Activated CD4-positive, alpha-beta T cell treated with anti-CD3 and anti-CD28 coated beads for 36 hours (primary cell): Measurements from ENCODE around the gene ADAM23. TPM values are rescaled to one million over a fixed set of nuclear protein-coding genes. Genes with fewer than 3 reads are reported as not detected.

Experiments used
- ATAC-seq: fragments of 200-7000 bp; cut with Tn5 transposase; one replicate; pipeline ENCODE4 v1.10.0; 2021; ENCODE audit warnings: mild to moderate bottlenecking, moderate library complexity
- CTCF ChIA-PET: fragments of 350-600 bp; sonication (Branson Sonifier 250); formaldehyde crosslinking; loops from one replicate; lab custom pipeline; 2021; ENCODE audit warnings: antibody characterized with exemption; lab: Charles Lee
- POLR2A ChIA-PET: fragments of 350-600 bp; sonication (Branson Sonifier 250); formaldehyde crosslinking; loops from one replicate; lab custom pipeline; 2021; ENCODE audit warnings: antibody characterized with exemption, inconsistent platforms; lab: Charles Lee
- DNase-seq: peaks from one replicate; pipeline ENCODE4 v3.0.0-alpha.2; 2020
- H3K27ac Mint-ChIP-seq: one replicate; pipeline ENCODE4 v1.8.0; 2021; ENCODE audit warnings: mixed read lengths
- H3K27me3 Mint-ChIP-seq: one replicate; pipeline ENCODE4 v1.8.0; 2021; ENCODE audit warnings: mixed read lengths
- H3K36me3 Mint-ChIP-seq: one replicate; pipeline ENCODE4 v1.8.0; 2021; ENCODE audit warnings: low read depth, mixed read lengths
- H3K4me1 Mint-ChIP-seq: one replicate; pipeline ENCODE4 v1.8.0; 2021; ENCODE audit warnings: mixed read lengths
- H3K4me3 Mint-ChIP-seq: one replicate; pipeline ENCODE4 v1.8.0; 2021; ENCODE audit warnings: mild to moderate bottlenecking, moderate library complexity, mixed read lengths
- H3K9me3 Mint-ChIP-seq: one replicate; pipeline ENCODE4 v1.8.0; 2021; ENCODE audit warnings: low read depth, mixed read lengths
- intact Hi-C, 2 experiments: fragments of 100-400 bp; cut with DNase I in 1 of 2; cut with micrococcal nuclease in 1 of 2; formaldehyde crosslinking; loops; one replicate each; pipeline versions ENCODE4 v1.14.2 to v1.15.1; 2022 to 2024; cut with DNase I, micrococcal nuclease
- total RNA-seq, 2 experiments: library from RNA; stranded (reverse); gene quantifications; one replicate each; pipeline ENCODE4 v1.2.3, GENCODE V29; 2021

Gene ADAM23
- total RNA-seq, 2 experiments from 2014 or later, result 1.1 to 1.3 TPM

DNA sequence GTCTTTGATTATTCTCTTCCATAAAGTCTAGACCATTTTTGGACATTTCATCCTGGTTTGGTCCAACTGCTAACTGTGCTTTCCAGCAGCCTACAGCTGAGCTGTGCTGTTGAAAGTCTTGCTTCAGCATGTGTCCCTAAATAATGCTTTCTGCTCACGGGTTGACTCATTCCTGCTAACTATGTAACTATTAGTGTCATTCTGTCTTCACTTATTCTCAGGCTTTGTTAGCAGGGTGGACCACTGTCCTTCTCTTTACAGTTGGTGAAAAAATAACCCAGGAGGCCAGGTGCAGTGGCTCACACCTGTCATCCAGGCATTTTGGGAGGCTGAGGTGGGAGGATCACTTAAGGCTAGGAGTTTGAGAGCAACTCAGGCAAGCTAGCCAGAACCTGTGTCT is 8.9 kb downstream of the ADAM23 start:
- Mint-ChIP-seq H3K27me3 (peaks cover 11% of the 10 kb centered on the region), H3K4me1 (no peaks in the 10 kb centered on the region), H3K36me3 (no peaks in the 10 kb centered on the region), H3K9me3 (no peaks in the 10 kb centered on the region), H3K4me3 (no peak overlapping the region), H3K27ac (no peak overlapping the region)
- CTCF ChIA-PET, result no interaction called here
- POLR2A ChIA-PET, result no interaction called here
- DNase-seq, result no peak
- ATAC-seq, result no peak
- intact Hi-C loops, result no loop called here

DNA sequence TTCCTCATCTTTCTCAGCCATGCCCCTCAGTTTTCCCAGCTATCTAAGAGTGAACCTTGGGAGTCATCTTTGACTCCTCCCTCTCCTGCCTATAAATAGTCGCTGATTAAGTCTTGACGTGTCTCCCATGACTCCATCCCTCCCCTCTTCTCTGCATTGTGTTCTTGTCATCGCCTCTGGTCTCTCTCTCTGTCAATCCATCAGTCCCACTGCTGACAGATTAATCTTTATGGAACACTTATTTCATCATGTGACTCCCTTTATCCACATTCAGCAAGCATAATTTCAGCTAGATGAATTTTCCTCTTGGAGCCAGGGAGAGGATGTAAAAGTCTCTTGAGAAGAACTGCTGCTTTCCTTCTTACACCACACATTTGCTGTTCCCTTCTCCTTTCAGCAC is 9.4 kb downstream of the ADAM23 start:
- no peaks in the 10 kb centered on the region for H3K36me3 Mint-ChIP-seq
- no peak for DNase-seq
- H3K4me1 Mint-ChIP-seq, result no peaks in the 10 kb centered on the region
- intact Hi-C loops, result no loop called here
- H3K4me3 Mint-ChIP-seq, result no peak overlapping the region
- H3K9me3 Mint-ChIP-seq, result no peaks in the 10 kb centered on the region
- H3K27ac Mint-ChIP-seq, result no peak overlapping the region
- peaks cover 7% of the 10 kb centered on the region for H3K27me3 Mint-ChIP-seq
- ChIA-PET CTCF (no interaction called here), POLR2A (no interaction called here)
- no peak for ATAC-seq

DNA sequence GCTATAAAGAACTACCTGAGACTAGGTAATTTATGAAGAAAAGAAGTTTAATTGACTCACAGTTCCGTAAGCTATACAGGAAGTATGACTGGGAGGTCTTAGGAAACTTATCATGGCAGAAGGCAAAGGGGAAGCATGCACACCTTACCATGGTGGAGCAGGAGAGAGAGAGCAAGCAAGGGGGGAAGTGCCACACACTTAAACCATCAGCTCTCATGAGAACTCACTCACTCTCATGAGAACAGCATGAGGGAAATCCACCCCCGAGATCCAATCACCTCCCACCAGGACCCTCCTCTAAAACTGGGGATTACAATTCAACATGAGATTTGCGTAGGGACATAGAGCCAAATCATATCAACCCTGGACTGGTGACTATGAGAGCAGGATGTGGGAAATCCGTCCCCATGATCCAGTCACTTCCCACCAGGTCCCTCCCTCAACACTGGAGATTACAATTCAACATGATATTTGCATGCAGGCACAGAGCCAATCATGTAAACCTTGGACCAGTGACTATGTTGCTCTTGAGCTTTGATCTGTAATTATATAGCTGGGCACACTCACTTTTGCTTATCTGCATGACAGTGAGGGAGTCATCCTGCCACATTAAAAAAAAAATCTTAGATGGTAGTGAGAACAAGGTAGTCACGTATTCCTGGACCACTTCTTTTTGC is 12.9 kb downstream of the ADAM23 start:
- intact Hi-C loops, result no loop called here
- Mint-ChIP-seq H3K4me3 (no peak overlapping the region), H3K36me3 (no peaks in the 10 kb centered on the region), H3K9me3 (peaks cover 4% of the 10 kb centered on the region), H3K27ac (no peak overlapping the region), H3K4me1 (no peaks in the 10 kb centered on the region), H3K27me3 (peaks cover 7% of the 10 kb centered on the region)
- no peak for ATAC-seq
- ChIA-PET CTCF (no interaction called here), POLR2A (no interaction called here)
- no peak for DNase-seq

DNA sequence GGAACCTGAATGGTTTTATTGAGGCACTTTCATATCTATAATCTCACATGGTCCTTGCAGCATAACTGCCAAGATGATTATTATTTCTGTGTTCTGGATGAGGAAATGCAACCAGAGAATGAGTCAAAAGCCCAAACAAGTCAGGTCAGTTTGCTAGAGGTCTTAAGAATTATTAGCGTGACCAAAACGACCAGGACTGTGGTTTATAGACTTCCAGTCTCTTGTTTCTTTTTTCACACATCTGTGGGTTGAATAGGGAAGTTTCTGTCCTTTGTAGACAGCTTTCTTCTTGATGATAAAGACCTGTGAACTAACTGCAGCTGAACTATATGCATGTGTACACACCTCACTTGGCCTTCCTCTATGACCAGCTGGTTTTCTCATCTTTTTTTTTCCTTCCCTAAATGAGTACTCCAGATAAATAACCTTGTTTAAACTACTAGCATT is 13.9 kb downstream of the ADAM23 start:
- Mint-ChIP-seq H3K27me3 (peaks cover 12% of the 10 kb centered on the region), H3K4me3 (no peak overlapping the region), H3K4me1 (no peaks in the 10 kb centered on the region), H3K36me3 (no peaks in the 10 kb centered on the region), H3K27ac (no peak overlapping the region), H3K9me3 (peaks cover 4% of the 10 kb centered on the region)
- ATAC-seq (no peak), DNase-seq (no peak)
- ChIA-PET CTCF (no interaction called here), POLR2A (no interaction called here)
- intact Hi-C loops, result no loop called here

DNA sequence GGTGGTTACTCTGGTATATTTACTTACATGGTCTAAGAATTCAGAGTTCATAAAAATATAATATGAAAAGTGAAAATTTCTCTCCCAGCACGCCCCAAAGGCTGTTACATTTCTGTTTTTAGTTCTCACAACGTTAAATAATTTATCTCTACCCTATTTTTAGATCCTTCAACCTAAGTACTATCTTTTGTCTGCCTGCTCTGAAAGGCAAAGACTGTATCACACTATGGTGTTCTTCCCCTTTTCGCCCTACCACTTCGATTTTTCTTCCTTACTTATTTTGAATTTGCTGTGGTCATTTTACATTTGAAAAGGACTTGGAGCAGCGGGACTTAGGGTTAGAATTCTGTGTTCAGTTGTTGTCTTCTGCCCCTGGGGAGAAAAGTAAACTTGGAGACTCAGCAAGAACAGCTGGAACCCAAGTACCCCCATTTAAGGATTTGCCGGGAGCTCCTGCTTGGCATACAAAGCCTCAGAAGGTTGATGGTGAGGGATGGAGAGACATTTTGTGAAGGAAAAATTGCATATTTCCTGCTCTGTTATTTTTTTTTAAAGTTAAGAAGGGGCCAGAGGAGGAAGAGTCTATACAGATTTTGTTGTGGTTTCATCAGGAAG is 19.0 kb downstream of the ADAM23 start:
- peaks cover 14% of the 10 kb centered on the region for H3K27me3 Mint-ChIP-seq
- POLR2A ChIA-PET, result no interaction called here
- DNase-seq, result no peak
- ATAC-seq, result no peak
- peaks cover 4% of the 10 kb centered on the region for H3K4me1 Mint-ChIP-seq
- no peaks in the 10 kb centered on the region for H3K36me3 Mint-ChIP-seq
- CTCF ChIA-PET, result no interaction called here
- intact Hi-C loops, result no loop called here
- no peak overlapping the region for H3K4me3 Mint-ChIP-seq
- no peak overlapping the region for H3K27ac Mint-ChIP-seq
- peaks cover 4% of the 10 kb centered on the region for H3K9me3 Mint-ChIP-seq

DNA sequence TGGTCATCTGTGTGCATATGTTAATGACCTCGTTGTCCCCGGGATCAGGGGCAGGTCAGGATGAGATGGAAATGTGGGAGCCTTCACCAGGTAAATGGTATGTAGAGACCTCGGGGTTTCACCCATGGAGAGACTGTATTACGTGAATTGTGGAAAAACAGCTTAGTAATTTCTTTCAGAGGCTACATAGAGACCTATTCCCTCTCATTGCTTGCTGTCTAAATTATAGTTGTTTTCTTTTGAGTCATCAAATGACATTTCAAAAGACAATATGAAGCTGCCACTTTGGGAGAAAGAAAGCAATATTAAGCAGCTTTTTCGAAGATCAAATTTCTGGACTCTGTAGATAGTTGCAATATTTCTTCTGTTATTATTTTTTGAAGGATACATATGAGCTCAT is 20.4 kb downstream of the ADAM23 start:
- H3K9me3 Mint-ChIP-seq, result peaks cover 10% of the 10 kb centered on the region
- CTCF ChIA-PET, result interaction anchor here (0.5 to 0.8 kb wide), 2 partner anchors 8 to 819 kb away, joined by 3 to 4 read pairs; no protein-coding TSS in a partner anchor
- POLR2A ChIA-PET, result no interaction called here

DNA sequence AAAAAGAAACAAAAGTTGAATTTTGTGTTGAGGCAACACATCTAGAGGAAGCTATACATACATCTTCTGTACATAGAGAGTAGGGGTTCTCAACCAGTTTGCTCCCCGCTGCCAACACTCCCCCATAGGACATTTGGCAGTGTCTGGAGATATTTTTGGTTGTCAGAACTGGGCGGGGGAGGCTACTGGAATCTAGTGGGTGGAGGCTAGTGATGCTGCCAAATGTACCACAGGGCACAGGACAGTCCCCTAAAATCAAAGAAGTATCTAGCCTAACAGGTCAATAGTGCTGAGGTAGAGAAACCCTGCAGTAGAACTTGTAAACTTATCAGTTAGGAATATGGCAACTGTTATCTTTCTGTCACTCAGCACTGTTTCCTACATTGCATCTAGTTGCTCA is 21.3 kb downstream of the ADAM23 start:
- Mint-ChIP-seq H3K27me3 (peaks cover 10% of the 10 kb centered on the region), H3K9me3 (peaks cover 10% of the 10 kb centered on the region), H3K36me3 (no peaks in the 10 kb centered on the region), H3K27ac (no peak overlapping the region), H3K4me1 (peaks cover 4% of the 10 kb centered on the region), H3K4me3 (no peak overlapping the region)
- ATAC-seq (no peak), DNase-seq (no peak)
- POLR2A ChIA-PET, result no interaction called here
- CTCF ChIA-PET, result interaction anchor here (0.8 to 1.2 kb wide), 2 partner anchors 16 to 96 kb away, joined by 3 to 4 read pairs; no protein-coding TSS in a partner anchor
- intact Hi-C loops, result no loop called here

More for the DNA sequence above, 20.4 kb downstream of the ADAM23 start:
- H3K4me1 Mint-ChIP-seq, result peaks cover 4% of the 10 kb centered on the region
- no peaks in the 10 kb centered on the region for H3K36me3 Mint-ChIP-seq
- peaks cover 14% of the 10 kb centered on the region for H3K27me3 Mint-ChIP-seq
- no peak overlapping the region for H3K4me3 Mint-ChIP-seq
- intact Hi-C loops, result no loop called here
- ATAC-seq (no peak), DNase-seq (no peak)
- no peak overlapping the region for H3K27ac Mint-ChIP-seq

DNA sequence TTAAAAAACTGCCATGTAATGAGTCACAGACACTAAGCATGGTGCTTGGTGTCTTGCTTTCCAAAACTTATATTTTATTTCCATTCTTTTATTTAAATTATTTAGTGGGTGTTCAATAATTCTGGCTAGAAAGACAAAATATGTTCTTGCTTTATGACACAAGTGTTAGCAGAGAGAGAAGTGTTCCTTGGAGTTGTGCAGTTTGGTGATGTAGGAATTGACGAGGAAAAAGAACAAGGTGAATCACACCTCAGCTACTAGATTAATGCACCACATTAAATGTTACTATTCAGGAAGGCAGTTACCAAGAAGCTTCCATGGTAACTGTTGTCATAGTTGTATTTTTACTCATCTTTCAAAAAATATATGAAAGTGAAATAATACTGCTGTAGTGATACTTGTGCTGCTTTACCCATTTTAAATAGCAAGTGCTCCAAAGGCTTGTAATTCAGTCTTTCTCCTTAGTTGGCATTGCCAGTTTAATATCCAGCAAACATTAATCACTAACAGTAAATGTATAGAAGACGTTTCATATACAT is 28.3 kb downstream of the ADAM23 start:
- Mint-ChIP-seq H3K4me1 (peaks cover 4% of the 10 kb centered on the region), H3K27ac (no peak overlapping the region), H3K4me3 (no peak overlapping the region), H3K27me3 (peaks cover 4% of the 10 kb centered on the region), H3K9me3 (peaks cover 6% of the 10 kb centered on the region), H3K36me3 (no peaks in the 10 kb centered on the region)
- ATAC-seq (peak; percentile 55), DNase-seq (no peak)
- intact Hi-C loops, result no loop called here
- CTCF ChIA-PET, result no interaction called here
- POLR2A ChIA-PET, result no interaction called here

DNA sequence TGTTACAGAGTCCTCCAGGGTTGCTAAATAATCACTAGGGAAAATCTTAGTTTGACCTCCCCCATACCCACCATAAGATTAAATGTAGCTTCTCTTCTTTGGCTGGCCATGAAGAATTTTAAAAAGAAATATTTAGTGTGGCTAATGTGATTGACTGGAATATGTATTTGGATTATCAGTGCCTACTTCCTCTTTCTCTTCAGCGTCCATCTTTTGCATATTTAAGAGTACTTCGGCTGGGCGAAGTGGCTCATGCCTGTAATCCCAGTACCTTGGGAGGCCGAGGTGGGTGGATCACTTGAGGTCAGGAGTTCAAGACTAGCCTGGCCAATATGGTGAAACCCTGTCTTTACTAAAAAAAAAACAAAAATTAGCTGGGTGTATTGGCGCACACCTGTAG is 28.8 kb downstream of the ADAM23 start:
- Mint-ChIP-seq H3K36me3 (no peaks in the 10 kb centered on the region), H3K4me1 (peaks cover 4% of the 10 kb centered on the region), H3K27ac (no peak overlapping the region), H3K9me3 (peaks cover 6% of the 10 kb centered on the region), H3K4me3 (no peak overlapping the region), H3K27me3 (peaks cover 4% of the 10 kb centered on the region)
- ATAC-seq (no peak), DNase-seq (no peak)
- CTCF ChIA-PET, result no interaction called here
- POLR2A ChIA-PET, result no interaction called here
- intact Hi-C loops, result no loop called here

DNA sequence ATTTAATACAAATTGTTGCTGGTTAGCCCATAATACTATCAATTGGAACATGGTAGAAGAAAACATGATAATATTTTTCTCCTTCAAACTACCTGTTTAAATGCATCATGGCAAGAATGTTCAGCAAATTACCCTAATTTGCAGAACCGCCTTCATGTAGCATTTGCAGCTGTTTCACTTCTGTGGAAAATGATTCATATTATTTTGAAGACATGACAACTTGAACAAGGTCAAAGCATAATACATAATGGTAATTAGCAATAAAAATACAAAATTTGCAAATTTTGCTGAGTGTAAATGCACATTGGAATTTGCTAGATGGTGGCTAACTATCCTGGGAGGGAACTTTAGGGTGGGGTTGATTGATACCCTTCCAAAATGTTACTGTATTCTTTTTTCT is 30.8 kb downstream of the ADAM23 start:
- no peak overlapping the region for H3K4me3 Mint-ChIP-seq
- H3K27me3 Mint-ChIP-seq, result peaks cover 6% of the 10 kb centered on the region
- no peak overlapping the region for H3K27ac Mint-ChIP-seq
- ATAC-seq (no peak), DNase-seq (no peak)
- ChIA-PET CTCF (interaction anchor here (1.6 to 1.8 kb wide), 2 partner anchors 10 to 84 kb away, joined by 3 to 4 read pairs; no protein-coding TSS in a partner anchor), POLR2A (no interaction called here)
- intact Hi-C loops, result no loop called here
- no peaks in the 10 kb centered on the region for H3K9me3 Mint-ChIP-seq
- peaks cover 4% of the 10 kb centered on the region for H3K4me1 Mint-ChIP-seq
- no peaks in the 10 kb centered on the region for H3K36me3 Mint-ChIP-seq

DNA sequence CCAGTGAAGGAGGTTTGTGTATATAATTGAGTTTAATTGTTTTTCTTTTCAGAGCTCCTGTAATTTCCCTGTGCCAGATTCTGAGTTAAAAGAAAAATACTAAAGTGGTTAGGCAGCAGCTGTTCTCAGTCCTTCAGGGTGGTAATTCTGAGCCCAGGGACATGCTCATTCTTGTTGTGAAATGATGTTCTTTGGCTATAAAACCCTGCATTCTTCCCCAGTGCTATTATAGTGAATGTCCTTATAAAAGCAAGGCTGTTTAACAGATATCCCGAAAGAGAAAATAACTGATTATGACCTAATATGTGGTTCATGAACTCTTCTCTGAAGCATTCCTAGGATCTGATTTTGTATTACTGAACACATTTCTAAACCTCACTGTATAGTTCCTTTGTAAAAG is 34.0 kb downstream of the ADAM23 start:
- intact Hi-C loops, result no loop called here
- Mint-ChIP-seq H3K4me3 (no peak overlapping the region), H3K27ac (no peak overlapping the region), H3K27me3 (peaks cover 9% of the 10 kb centered on the region), H3K36me3 (no peaks in the 10 kb centered on the region), H3K9me3 (no peaks in the 10 kb centered on the region), H3K4me1 (no peaks in the 10 kb centered on the region)
- ATAC-seq, result no peak
- POLR2A ChIA-PET, result no interaction called here
- DNase-seq, result no peak
- CTCF ChIA-PET, result no interaction called here

DNA sequence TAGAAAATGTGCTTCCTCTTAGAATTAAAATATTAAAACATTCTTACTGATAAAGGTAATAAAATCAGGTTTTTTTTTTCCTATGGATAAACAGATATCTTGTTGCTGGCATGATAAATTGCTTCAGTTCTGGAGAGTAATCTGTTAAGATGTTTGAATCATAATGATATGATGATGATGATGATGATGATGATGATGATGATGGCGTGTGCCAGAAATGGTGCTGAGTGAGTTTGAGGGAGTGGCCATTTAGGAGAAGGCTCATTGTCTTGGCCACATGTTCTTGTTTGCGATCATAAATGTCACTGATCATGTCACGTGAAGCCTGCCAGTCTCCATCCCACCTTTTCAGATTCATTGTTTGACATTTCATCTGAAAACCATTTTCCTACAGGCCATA is 35.0 kb downstream of the ADAM23 start:
- POLR2A ChIA-PET, result no interaction called here
- CTCF ChIA-PET, result interaction anchor here (1.1 kb wide), 1 partner anchor 10 kb away, joined by 4 read pairs; no protein-coding TSS in a partner anchor
- Mint-ChIP-seq H3K9me3 (no peaks in the 10 kb centered on the region), H3K4me3 (no peak overlapping the region), H3K27ac (no peak overlapping the region), H3K27me3 (peaks cover 6% of the 10 kb centered on the region), H3K4me1 (no peaks in the 10 kb centered on the region), H3K36me3 (no peaks in the 10 kb centered on the region)
- intact Hi-C loops, result no loop called here
- DNase-seq (no peak), ATAC-seq (no peak)
